BLaER1 (cell line): ENCODE measurements around the gene DPF3.

Experiments
- H3K27ac ChIP-seq: shearing (Covaris generic); formaldehyde crosslinking; 2 replicates; pipeline ENCODE4 v1.8.1; 2022
- H3K27me3 ChIP-seq: shearing (Covaris generic); formaldehyde crosslinking; 2 replicates; pipeline ENCODE4 v1.8.1; 2022
- H3K36me3 ChIP-seq: shearing (Covaris generic); formaldehyde crosslinking; 2 replicates; pipeline ENCODE4 v1.8.1; 2022
- H3K4me1 ChIP-seq: shearing (Covaris generic); formaldehyde crosslinking; 2 replicates; pipeline ENCODE4 v1.8.1; 2022
- H3K4me2 ChIP-seq: shearing (Covaris generic); formaldehyde crosslinking; 2 replicates; pipeline ENCODE4 v1.8.1; 2022
- H3K4me3 ChIP-seq: shearing (Covaris generic); formaldehyde crosslinking; 2 replicates; pipeline ENCODE4 v1.8.1; 2022
- H3K9ac ChIP-seq: shearing (Covaris generic); formaldehyde crosslinking; 2 replicates; pipeline ENCODE4 v1.8.1; 2022
- H3K9me3 ChIP-seq: shearing (Covaris generic); formaldehyde crosslinking; 2 replicates; pipeline ENCODE4 v1.8.1; 2022
- H4K20me1 ChIP-seq: shearing (Covaris generic); formaldehyde crosslinking; 2 replicates; pipeline ENCODE4 v1.8.1; 2022
- Cebpa-rat ChIP-seq: shearing (Covaris generic); IDR thresholded peaks from 2 replicates; pipeline ENCODE4 v1.8.1; 2022

Gene DPF3

GRCh38 chr14:72699443-72699842 lies 194.5 kb downstream of the DPF3 start:
- peaks cover 9% of the 10 kb centered on the region for H3K4me1 ChIP-seq
- H3K36me3 ChIP-seq, result no peaks in the 10 kb centered on the region
- no peaks in the 10 kb centered on the region for H3K27me3 ChIP-seq
- no peak overlapping the region for H3K27ac ChIP-seq
- TF ChIP-seq Cebpa-rat, result no peak
- no peaks in the 10 kb centered on the region for H3K9me3 ChIP-seq
- H3K9ac ChIP-seq, result no peak overlapping the region
- no peak overlapping the region for H3K4me3 ChIP-seq
- no peaks in the 10 kb centered on the region for H4K20me1 ChIP-seq
- peak overlapping the region; percentile 11; the same call in 1 of the 2 replicates for H3K4me2 ChIP-seq

- Histone ChIP-seq H3K27ac (no peak overlapping the region), H3K9ac (no peak overlapping the region), H3K4me2 (no peak overlapping the region), H3K4me1 (no peaks in the 10 kb centered on the region), H3K4me3 (no peak overlapping the region), H3K36me3 (no peaks in the 10 kb centered on the region), H3K9me3 (peaks cover 5% of the 10 kb centered on the region; the same call in 1 of the 2 replicates), H4K20me1 (no peaks in the 10 kb centered on the region), H3K27me3 (no peaks in the 10 kb centered on the region)
- no peak for TF ChIP-seq Cebpa-rat
These were observed 201.2 kb downstream of the DPF3 start for GRCh38 chr14:72692696-72693095.

- peaks cover 5% of the 10 kb centered on the region; the same call in 1 of the 2 replicates for H3K9me3 ChIP-seq
These were observed 203.6 kb downstream of the DPF3 start for GRCh38 chr14:72690324-72690723.

GRCh38 chr14:72688990-72689671 lies 204.8 kb downstream of the DPF3 start:
- no peak overlapping the region for H3K9ac ChIP-seq
- H4K20me1 ChIP-seq, result no peaks in the 10 kb centered on the region
- no peak for TF ChIP-seq Cebpa-rat
- no peaks in the 10 kb centered on the region for H3K36me3 ChIP-seq
- no peak overlapping the region for H3K27ac ChIP-seq
- H3K4me2 ChIP-seq, result no peak overlapping the region
- no peaks in the 10 kb centered on the region for H3K4me1 ChIP-seq
- no peak overlapping the region for H3K4me3 ChIP-seq
- H3K27me3 ChIP-seq, result no peaks in the 10 kb centered on the region
- peaks cover 5% of the 10 kb centered on the region; the same call in 1 of the 2 replicates for H3K9me3 ChIP-seq

More at GRCh38 chr14:72690324-72690723, 203.6 kb downstream of the DPF3 start:
- TF ChIP-seq Cebpa-rat, result no peak
- Histone ChIP-seq H4K20me1 (no peaks in the 10 kb centered on the region), H3K27me3 (no peaks in the 10 kb centered on the region), H3K36me3 (no peaks in the 10 kb centered on the region), H3K4me2 (no peak overlapping the region), H3K27ac (no peak overlapping the region), H3K4me1 (no peaks in the 10 kb centered on the region), H3K9ac (no peak overlapping the region), H3K4me3 (no peak overlapping the region)

GRCh38 chr14:72686832-72687231 lies 207.1 kb downstream of the DPF3 start:
- TF ChIP-seq Cebpa-rat, result no peak
- no peaks in the 10 kb centered on the region for H3K36me3 ChIP-seq

GRCh38 chr14:72686101-72686500 lies 207.8 kb downstream of the DPF3 start:
- H3K9ac ChIP-seq, result no peak overlapping the region
- H4K20me1 ChIP-seq, result no peaks in the 10 kb centered on the region
- no peak overlapping the region for H3K27ac ChIP-seq
- H3K27me3 ChIP-seq, result no peaks in the 10 kb centered on the region
- H3K4me3 ChIP-seq, result no peak overlapping the region
- no peaks in the 10 kb centered on the region for H3K4me1 ChIP-seq
- no peaks in the 10 kb centered on the region for H3K9me3 ChIP-seq
- H3K4me2 ChIP-seq, result no peak overlapping the region
- TF ChIP-seq Cebpa-rat, result no peak
- no peaks in the 10 kb centered on the region for H3K36me3 ChIP-seq

More at GRCh38 chr14:72686832-72687231, 207.1 kb downstream of the DPF3 start:
- H3K27me3 ChIP-seq, result no peaks in the 10 kb centered on the region
- no peak overlapping the region for H3K4me3 ChIP-seq
- peaks cover 4% of the 10 kb centered on the region; the same call in 1 of the 2 replicates for H3K9me3 ChIP-seq
- no peak overlapping the region for H3K4me2 ChIP-seq
- no peak overlapping the region for H3K9ac ChIP-seq
- no peaks in the 10 kb centered on the region for H4K20me1 ChIP-seq
- no peaks in the 10 kb centered on the region for H3K4me1 ChIP-seq
- no peak overlapping the region for H3K27ac ChIP-seq

- no peaks in the 10 kb centered on the region for H4K20me1 ChIP-seq
- H3K27me3 ChIP-seq, result no peaks in the 10 kb centered on the region
- H3K36me3 ChIP-seq, result no peaks in the 10 kb centered on the region
- no peaks in the 10 kb centered on the region for H3K9me3 ChIP-seq
- no peak overlapping the region for H3K4me3 ChIP-seq
- H3K9ac ChIP-seq, result no peak overlapping the region
- no peak for TF ChIP-seq Cebpa-rat
- no peaks in the 10 kb centered on the region for H3K4me1 ChIP-seq
- H3K4me2 ChIP-seq, result no peak overlapping the region
- no peak overlapping the region for H3K27ac ChIP-seq
These were observed 208.4 kb downstream of the DPF3 start for GRCh38 chr14:72685456-72685855.

- no peaks in the 10 kb centered on the region for H3K4me1 ChIP-seq
- no peaks in the 10 kb centered on the region for H3K27me3 ChIP-seq
- H3K9me3 ChIP-seq, result no peaks in the 10 kb centered on the region
- H3K4me2 ChIP-seq, result no peak overlapping the region
- no peak overlapping the region for H3K27ac ChIP-seq
- no peak overlapping the region for H3K4me3 ChIP-seq
- TF ChIP-seq Cebpa-rat, result no peak
- no peak overlapping the region for H3K9ac ChIP-seq
- H3K36me3 ChIP-seq, result no peaks in the 10 kb centered on the region
- no peaks in the 10 kb centered on the region for H4K20me1 ChIP-seq
These were observed 210.1 kb downstream of the DPF3 start for GRCh38 chr14:72683787-72684186.

- Histone ChIP-seq H3K27me3 (no peaks in the 10 kb centered on the region), H3K9me3 (no peaks in the 10 kb centered on the region), H3K4me1 (no peaks in the 10 kb centered on the region), H3K27ac (no peak overlapping the region), H3K4me3 (no peak overlapping the region), H3K4me2 (no peak overlapping the region), H3K9ac (no peak overlapping the region), H3K36me3 (no peaks in the 10 kb centered on the region), H4K20me1 (no peaks in the 10 kb centered on the region)
- TF ChIP-seq Cebpa-rat, result no peak
These were observed 211.7 kb downstream of the DPF3 start for GRCh38 chr14:72682188-72682587.

GRCh38 chr14:72680853-72681640 lies 212.9 kb downstream of the DPF3 start:
- Histone ChIP-seq H3K4me2 (no peak overlapping the region), H3K9me3 (peaks cover 11% of the 10 kb centered on the region; the same call in 1 of the 2 replicates), H3K9ac (no peak overlapping the region), H3K4me3 (no peak overlapping the region), H3K27ac (no peak overlapping the region), H3K36me3 (no peaks in the 10 kb centered on the region), H3K4me1 (no peaks in the 10 kb centered on the region), H3K27me3 (no peaks in the 10 kb centered on the region), H4K20me1 (no peaks in the 10 kb centered on the region)
- no peak for TF ChIP-seq Cebpa-rat
